ENCODE data around the gene RECQL5.

RECQL5 gene

DNA sequence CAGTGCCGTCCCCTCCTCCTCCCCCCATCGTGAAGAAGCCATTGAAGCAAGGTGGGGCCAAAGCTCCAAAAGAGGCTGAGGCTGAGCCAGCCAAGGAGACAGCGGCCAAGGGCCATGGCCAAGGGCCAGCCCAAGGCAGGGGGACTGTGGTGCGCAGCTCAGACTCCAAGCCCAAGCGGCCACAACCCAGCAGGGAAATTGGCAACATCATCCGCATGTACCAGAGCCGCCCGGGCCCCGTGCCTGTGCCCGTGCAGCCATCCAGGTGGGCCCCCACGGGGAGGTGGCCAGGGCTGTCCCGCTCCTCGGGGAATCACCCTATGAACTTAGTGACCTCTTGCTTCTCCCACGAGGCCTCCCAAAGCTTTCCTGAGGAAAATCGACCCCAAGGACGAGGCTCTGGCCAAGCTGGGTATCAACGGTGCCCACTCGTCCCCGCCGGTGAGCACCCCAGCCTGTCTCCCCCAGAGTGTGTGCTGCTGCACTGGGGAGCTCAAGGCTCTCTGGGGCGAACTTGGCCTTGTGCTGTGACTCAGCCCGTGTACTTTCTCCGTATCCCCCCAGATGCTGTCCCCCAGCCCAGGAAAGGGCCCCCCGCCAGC, 50.3 kb downstream of the RECQL5 start:
- TF ChIP-seq POLR2A (IDR thresholded peaks at IDR 0.05; ENCODE audit: low read depth, low read length): no peak
- no peak for TF ChIP-seq SPI1 (IDR thresholded peaks at IDR 0.05; ENCODE audit: low read depth, low read length)
- TF ChIP-seq TAF1 (IDR thresholded peaks at IDR 0.05; ENCODE audit: low read depth, low read length): no peak
- no peak for TF ChIP-seq PAX5 (IDR thresholded peaks at IDR 0.05; ENCODE audit: insufficient read depth, low read length, severe bottlenecking)
- no peak for TF ChIP-seq POLR2AphosphoS5 (IDR thresholded peaks at IDR 0.05; ENCODE audit: low read depth, low read length)
- TF ChIP-seq POU2F2 (IDR thresholded peaks at IDR 0.05; ENCODE audit: low read depth, low read length): no peak
- FAIRE-seq (no peak), DNase-seq (ENCODE audit: insufficient read length, low spot score) (no peak)

DNA sequence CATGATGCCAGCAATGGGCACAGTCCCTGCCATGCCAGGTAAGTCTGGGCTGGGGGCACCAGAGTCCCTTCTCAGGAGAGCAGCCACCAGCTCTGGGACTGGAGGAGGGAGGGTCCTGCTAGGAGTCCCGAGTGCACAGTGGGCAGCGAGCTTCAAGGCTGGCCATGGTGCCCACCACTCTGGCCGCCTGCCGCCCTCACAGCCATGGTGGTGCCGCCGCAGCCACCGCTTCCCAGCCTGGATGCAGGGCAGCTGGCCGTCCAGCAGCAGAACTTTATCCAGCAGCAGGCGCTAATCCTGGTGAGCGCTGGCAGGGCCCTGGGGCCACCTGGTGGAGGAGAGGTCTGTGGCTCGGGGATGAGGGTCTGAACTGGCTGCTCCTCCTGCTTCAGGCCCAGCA, 51.7 kb downstream of the RECQL5 start:
- TF ChIP-seq TAF1 (IDR thresholded peaks at IDR 0.05; ENCODE audit: low read depth, low read length): no peak
- no peak for TF ChIP-seq POLR2A (IDR thresholded peaks at IDR 0.05; ENCODE audit: low read depth, low read length)
- TF ChIP-seq POU2F2 (IDR thresholded peaks at IDR 0.05; ENCODE audit: low read depth, low read length): no peak
- DNase-seq (ENCODE audit: insufficient read length, low spot score) (no peak), FAIRE-seq (no peak)

- no peak for FAIRE-seq
Measured at GRCh38 chr17:75614556-75615270, 52.2 kb downstream of the RECQL5 start.

GRCh38 chr17:75614006-75614405, 52.9 kb downstream of the RECQL5 start:
- FAIRE-seq (no peak), DNase-seq (ENCODE audit: insufficient read length, low spot score) (no peak)
- TF ChIP-seq TAF1 (IDR thresholded peaks at IDR 0.05; ENCODE audit: low read depth, low read length): no peak
- TF ChIP-seq PAX5 (IDR thresholded peaks at IDR 0.05; ENCODE audit: insufficient read depth, low read length, severe bottlenecking): no peak
- TF ChIP-seq POU2F2 (IDR thresholded peaks at IDR 0.05; ENCODE audit: low read depth, low read length): no peak
- TF ChIP-seq POLR2AphosphoS5 (IDR thresholded peaks at IDR 0.05; ENCODE audit: low read depth, low read length): no peak
- no peak for TF ChIP-seq POLR2A (IDR thresholded peaks at IDR 0.05; ENCODE audit: low read depth, low read length)
- no peak for TF ChIP-seq SPI1 (IDR thresholded peaks at IDR 0.05; ENCODE audit: low read depth, low read length)

More at GRCh38 chr17:75614556-75615270, 52.2 kb downstream of the RECQL5 start:
- TF ChIP-seq TAF1 (IDR thresholded peaks at IDR 0.05; ENCODE audit: low read depth, low read length) (no peak), POLR2A (IDR thresholded peaks at IDR 0.05; ENCODE audit: low read depth, low read length) (no peak), SPI1 (IDR thresholded peaks at IDR 0.05; ENCODE audit: low read depth, low read length) (no peak), POU2F2 (IDR thresholded peaks at IDR 0.05; ENCODE audit: low read depth, low read length) (no peak), PAX5 (IDR thresholded peaks at IDR 0.05; ENCODE audit: insufficient read depth, low read length, severe bottlenecking) (no peak), POLR2AphosphoS5 (IDR thresholded peaks at IDR 0.05; ENCODE audit: low read depth, low read length) (no peak)
- no peak for DNase-seq (ENCODE audit: insufficient read length, low spot score)

DNA sequence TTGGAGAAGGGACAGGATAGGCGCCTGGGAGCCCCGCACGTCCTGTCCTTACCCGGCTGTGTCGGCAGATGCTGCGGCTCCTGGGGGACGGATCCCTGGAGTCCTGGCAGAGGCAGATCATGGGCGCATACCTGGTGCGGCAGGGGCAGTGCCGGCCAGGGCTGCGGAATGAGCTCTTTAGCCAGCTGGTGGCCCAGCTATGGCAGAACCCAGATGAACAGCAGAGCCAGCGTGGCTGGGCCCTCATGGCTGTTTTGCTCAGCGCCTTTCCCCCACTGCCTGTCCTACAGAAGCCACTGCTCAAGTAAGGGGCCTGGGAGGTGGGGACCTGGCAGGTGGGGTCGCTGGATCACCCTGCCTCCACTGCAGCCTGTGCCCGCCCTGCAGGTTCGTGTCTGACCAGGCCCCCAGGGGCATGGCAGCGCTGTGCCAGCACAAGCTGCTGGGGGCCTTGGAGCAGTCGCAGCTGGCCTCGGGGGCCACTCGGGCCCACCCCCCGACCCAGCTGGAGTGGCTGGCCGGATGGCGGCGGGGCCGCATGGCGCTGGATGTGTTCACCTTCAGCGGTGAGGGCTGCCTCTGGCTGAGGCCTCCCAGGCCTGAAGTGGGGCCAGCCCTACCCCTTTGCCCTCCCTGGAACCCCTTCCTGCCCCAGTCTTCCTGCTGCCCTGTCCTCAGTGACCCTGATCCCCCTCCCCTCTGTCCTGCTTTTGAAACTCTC, 53.9 kb downstream of the RECQL5 start:
- no peak for DNase-seq (ENCODE audit: insufficient read length, low spot score)
- no peak for TF ChIP-seq POLR2A (IDR thresholded peaks at IDR 0.05; ENCODE audit: low read depth, low read length)
- TF ChIP-seq POU2F2 (IDR thresholded peaks at IDR 0.05; ENCODE audit: low read depth, low read length): no peak
- TF ChIP-seq PAX5 (IDR thresholded peaks at IDR 0.05; ENCODE audit: insufficient read depth, low read length, severe bottlenecking): no peak
- no peak for TF ChIP-seq SPI1 (IDR thresholded peaks at IDR 0.05; ENCODE audit: low read depth, low read length)
- TF ChIP-seq POLR2AphosphoS5 (IDR thresholded peaks at IDR 0.05; ENCODE audit: low read depth, low read length): no peak
- no peak for TF ChIP-seq TAF1 (IDR thresholded peaks at IDR 0.05; ENCODE audit: low read depth, low read length)
- no peak for FAIRE-seq

GRCh38 chr17:75611851-75612429, 55.0 kb downstream of the RECQL5 start:
- DNase-seq (ENCODE audit: insufficient read length, low spot score) (no peak), FAIRE-seq (no peak)
- TF ChIP-seq POU2F2 (IDR thresholded peaks at IDR 0.05; ENCODE audit: low read depth, low read length): no peak
- no peak for TF ChIP-seq PAX5 (IDR thresholded peaks at IDR 0.05; ENCODE audit: insufficient read depth, low read length, severe bottlenecking)
- TF ChIP-seq SPI1 (IDR thresholded peaks at IDR 0.05; ENCODE audit: low read depth, low read length): no peak
- TF ChIP-seq POLR2A (IDR thresholded peaks at IDR 0.05; ENCODE audit: low read depth, low read length): no peak
- TF ChIP-seq POLR2AphosphoS5 (IDR thresholded peaks at IDR 0.05; ENCODE audit: low read depth, low read length): no peak
- TF ChIP-seq TAF1 (IDR thresholded peaks at IDR 0.05; ENCODE audit: low read depth, low read length): no peak

GRCh38 chr17:75610103-75610984, 56.6 kb downstream of the RECQL5 start:
- FAIRE-seq (no peak), DNase-seq (ENCODE audit: insufficient read length, low spot score) (no peak)
- TF ChIP-seq POLR2A (IDR thresholded peaks at IDR 0.05; ENCODE audit: low read depth, low read length) (no peak), POLR2AphosphoS5 (IDR thresholded peaks at IDR 0.05; ENCODE audit: low read depth, low read length) (no peak), SPI1 (IDR thresholded peaks at IDR 0.05; ENCODE audit: low read depth, low read length) (no peak), PAX5 (IDR thresholded peaks at IDR 0.05; ENCODE audit: insufficient read depth, low read length, severe bottlenecking) (no peak), TAF1 (IDR thresholded peaks at IDR 0.05; ENCODE audit: low read depth, low read length) (no peak), POU2F2 (IDR thresholded peaks at IDR 0.05; ENCODE audit: low read depth, low read length) (no peak; the same call in 1 of the 2 replicates)

GRCh38 chr17:75607086-75607485, 59.9 kb downstream of the RECQL5 start:
- DNase-seq (ENCODE audit: insufficient read length, low spot score) (no peak), FAIRE-seq (no peak)
- TF ChIP-seq POLR2AphosphoS5 (IDR thresholded peaks at IDR 0.05; ENCODE audit: low read depth, low read length) (no peak), POU2F2 (IDR thresholded peaks at IDR 0.05; ENCODE audit: low read depth, low read length) (no peak), SPI1 (IDR thresholded peaks at IDR 0.05; ENCODE audit: low read depth, low read length) (no peak), POLR2A (IDR thresholded peaks at IDR 0.05; ENCODE audit: low read depth, low read length) (no peak), TAF1 (IDR thresholded peaks at IDR 0.05; ENCODE audit: low read depth, low read length) (no peak), PAX5 (IDR thresholded peaks at IDR 0.05; ENCODE audit: insufficient read depth, low read length, severe bottlenecking) (no peak)

All from GM12891 (cell line).